ENCODE data around the gene SCN1A.

DNA sequence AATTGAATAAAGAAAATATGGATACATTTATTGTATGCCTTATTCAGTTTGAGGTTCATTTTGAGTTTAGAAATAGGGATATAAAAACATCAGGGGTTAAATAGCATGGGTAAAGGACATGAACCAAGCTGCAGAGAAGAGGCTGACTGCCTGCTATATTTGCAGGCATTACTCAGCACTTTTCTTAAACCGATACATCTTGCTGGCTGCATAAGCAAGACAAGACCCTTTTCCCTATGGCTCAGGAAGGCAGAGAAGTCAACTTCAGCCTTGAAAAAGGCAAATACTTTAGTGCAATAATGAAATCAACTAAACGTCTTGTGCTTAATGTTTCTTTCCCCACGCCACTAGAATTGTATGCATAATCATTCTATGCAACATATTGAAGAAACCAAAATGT lies 36.4 kb downstream of the SCN1A start:
- TF ChIP-seq POLR2AphosphoS5 (IDR thresholded peaks at IDR 0.05; ENCODE audit: low read depth, low read length) (no peak), TAF1 (IDR thresholded peaks at IDR 0.05; ENCODE audit: low read depth, low read length) (no peak)
